Astrocyte (in vitro differentiated cells and primary cell): ENCODE results near the gene RAF1.

ENCODE experiments used
- EZH2 ChIP-seq: IDR thresholded peaks from 2 replicates; pipeline ENCODE4 v1.6.1; 2012; ENCODE audit warnings: mild to moderate bottlenecking, low read length, inconsistent platforms; ENCODE audit not compliant: insufficient read depth
- TF ChIP-seq, protein P1 (sequence below): IDR thresholded peaks from 2 replicates; pipeline ENCODE4 v1.5.1; 2011; ENCODE audit warnings: low read depth, mild to moderate bottlenecking, inconsistent platforms, low read length, moderate library complexity; ENCODE audit not compliant: insufficient read depth

GRCh38 chr3:12630292-12630691 lies 33.6 kb downstream of the RAF1 start:
- TF ChIP-seq, protein P1, sequence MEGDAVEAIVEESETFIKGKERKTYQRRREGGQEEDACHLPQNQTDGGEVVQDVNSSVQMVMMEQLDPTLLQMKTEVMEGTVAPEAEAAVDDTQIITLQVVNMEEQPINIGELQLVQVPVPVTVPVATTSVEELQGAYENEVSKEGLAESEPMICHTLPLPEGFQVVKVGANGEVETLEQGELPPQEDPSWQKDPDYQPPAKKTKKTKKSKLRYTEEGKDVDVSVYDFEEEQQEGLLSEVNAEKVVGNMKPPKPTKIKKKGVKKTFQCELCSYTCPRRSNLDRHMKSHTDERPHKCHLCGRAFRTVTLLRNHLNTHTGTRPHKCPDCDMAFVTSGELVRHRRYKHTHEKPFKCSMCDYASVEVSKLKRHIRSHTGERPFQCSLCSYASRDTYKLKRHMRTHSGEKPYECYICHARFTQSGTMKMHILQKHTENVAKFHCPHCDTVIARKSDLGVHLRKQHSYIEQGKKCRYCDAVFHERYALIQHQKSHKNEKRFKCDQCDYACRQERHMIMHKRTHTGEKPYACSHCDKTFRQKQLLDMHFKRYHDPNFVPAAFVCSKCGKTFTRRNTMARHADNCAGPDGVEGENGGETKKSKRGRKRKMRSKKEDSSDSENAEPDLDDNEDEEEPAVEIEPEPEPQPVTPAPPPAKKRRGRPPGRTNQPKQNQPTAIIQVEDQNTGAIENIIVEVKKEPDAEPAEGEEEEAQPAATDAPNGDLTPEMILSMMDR, result no peak
- TF ChIP-seq EZH2, result no peak
